Ovary (tissue), 3 donors: ENCODE results near the gene WWOX.

Experiments used
- EP300 ChIP-seq: sonication (generic); formaldehyde crosslinking; IDR thresholded peaks from one replicate; pipeline ENCODE4 v1.6.1; 2017; ENCODE audit warnings: antibody characterized with exemption
- POLR2A ChIP-seq: fragments of 450-650 bp; IDR thresholded peaks from one replicate; pipeline ENCODE4 v1.6.1; 2017; ENCODE audit warnings: antibody characterized with exemption, mild to moderate bottlenecking, moderate library complexity
- TF ChIP-seq, protein P1 (sequence below), 3 donors: fragments of 450-650 bp in 2 of 3; fragments of 200-600 bp in 1 of 3; IDR thresholded peaks; one replicate each; pipeline versions ENCODE4 v1.5.1 to v1.8.0; 2016 to 2022; ENCODE audit warnings: antibody characterized with exemption in 3 of 3, mild to moderate bottlenecking in 1 of 3
- donor health status: DM: no; HTN: no; CAD: no.

GRCh38 chr16:78607022-78607421, 507.6 kb downstream of the WWOX start:
- TF ChIP-seq, protein P1, sequence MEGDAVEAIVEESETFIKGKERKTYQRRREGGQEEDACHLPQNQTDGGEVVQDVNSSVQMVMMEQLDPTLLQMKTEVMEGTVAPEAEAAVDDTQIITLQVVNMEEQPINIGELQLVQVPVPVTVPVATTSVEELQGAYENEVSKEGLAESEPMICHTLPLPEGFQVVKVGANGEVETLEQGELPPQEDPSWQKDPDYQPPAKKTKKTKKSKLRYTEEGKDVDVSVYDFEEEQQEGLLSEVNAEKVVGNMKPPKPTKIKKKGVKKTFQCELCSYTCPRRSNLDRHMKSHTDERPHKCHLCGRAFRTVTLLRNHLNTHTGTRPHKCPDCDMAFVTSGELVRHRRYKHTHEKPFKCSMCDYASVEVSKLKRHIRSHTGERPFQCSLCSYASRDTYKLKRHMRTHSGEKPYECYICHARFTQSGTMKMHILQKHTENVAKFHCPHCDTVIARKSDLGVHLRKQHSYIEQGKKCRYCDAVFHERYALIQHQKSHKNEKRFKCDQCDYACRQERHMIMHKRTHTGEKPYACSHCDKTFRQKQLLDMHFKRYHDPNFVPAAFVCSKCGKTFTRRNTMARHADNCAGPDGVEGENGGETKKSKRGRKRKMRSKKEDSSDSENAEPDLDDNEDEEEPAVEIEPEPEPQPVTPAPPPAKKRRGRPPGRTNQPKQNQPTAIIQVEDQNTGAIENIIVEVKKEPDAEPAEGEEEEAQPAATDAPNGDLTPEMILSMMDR (IDR thresholded peaks at IDR 0.05) = no peak
- TF ChIP-seq EP300 (no peak), POLR2A (no peak)
